ENCODE results near the gene TRIM6. TPM values are rescaled to one million over a fixed set of nuclear protein-coding genes. Genes with fewer than 3 reads are reported as not detected.

Gene TRIM6
- total RNA-seq, 1 experiment from 2014 or later = 17.9 TPM

- H2BK5ac ChIP-seq (ENCODE audit: insufficient read length, low read length) = no peak overlapping the region
- TF ChIP-seq CTCF (conservative IDR thresholded peaks at IDR 0.05) = no peak
- no peak overlapping the region for H3K18ac ChIP-seq (ENCODE audit: insufficient read length, low read depth, low read length)
- no peak overlapping the region for H3K4ac ChIP-seq (ENCODE audit: low read depth, low read length)
- no peak overlapping the region for H4K5ac ChIP-seq (ENCODE audit: insufficient read length, low read depth, low read length)
- no peak overlapping the region for H2BK20ac ChIP-seq (ENCODE audit: low read depth, low read length, poor library complexity, severe bottlenecking)
- Mint-ChIP-seq H3K27me3 (ENCODE audit: low read depth) (no peaks in the 10 kb centered on the region; the same call in 1 of the 2 replicates), H3K9me3 (no peaks in the 10 kb centered on the region), H3K36me3 (ENCODE audit: insufficient read depth in 1 of 3, low read depth in 3 of 3) (no peaks in the 10 kb centered on the region), H3K4me1 (peaks cover 0 to 8% of the 10 kb centered on the region in 2 experiments; a peak in 2 of 4 replicates), H3K4me3 (no peak overlapping the region), H3K27ac (no peak overlapping the region)
- H3K9ac ChIP-seq (ENCODE audit: extremely low read depth, insufficient read length, low read length) = no peak overlapping the region
- H4K20me1 ChIP-seq (ENCODE audit: control insufficient read depth, insufficient read depth, insufficient read length) = no peaks in the 10 kb centered on the region
- H3K27ac ChIP-seq (ENCODE audit: insufficient read length, low read depth, low read length) = no peak overlapping the region
- no peak overlapping the region for H2BK12ac ChIP-seq (ENCODE audit: insufficient read length, low read depth, low read length)
- H3K14ac ChIP-seq (ENCODE audit: insufficient read depth, low read length) = no peak overlapping the region
- DNase-seq = no peak
- H3K27me3 ChIP-seq (ENCODE audit: insufficient read depth, low read length) = no peaks in the 10 kb centered on the region
- no peak overlapping the region for H3K4me2 ChIP-seq (ENCODE audit: insufficient read depth, insufficient read length, low read length)
- H3K9me3 ChIP-seq (ENCODE audit: control insufficient read depth, low read depth, low read length) = no peaks in the 10 kb centered on the region
- H2AFZ ChIP-seq (ENCODE audit: low read length) = no peak overlapping the region
- WGBS (ENCODE audit: extremely low coverage, insufficient read length, low lambda C conversion rate) = no CpG with 5 or more reads among the region's 3 CpGs
- H2BK15ac ChIP-seq (ENCODE audit: low read depth, low read length) = no peak overlapping the region
- no peak overlapping the region for H4K91ac ChIP-seq (ENCODE audit: insufficient read length, low read depth, low read length)
- H3K79me1 ChIP-seq (ENCODE audit: insufficient read depth, low read depth, low read length, poor library complexity, severe bottlenecking) = no peaks in the 10 kb centered on the region
- H4K8ac ChIP-seq (replicated peaks; ENCODE audit: insufficient read length, low read depth, low read length) = no peak overlapping the region
- no peak overlapping the region for H2BK120ac ChIP-seq (ENCODE audit: low read depth, low read length, poor library complexity, severe bottlenecking)
- H3K4me1 ChIP-seq (ENCODE audit: insufficient read depth, low read length) = peaks cover 5% of the 10 kb centered on the region; the same call in 1 of the 2 replicates
- no peak overlapping the region for H3T11ph ChIP-seq (ENCODE audit: low read length)
- no peak overlapping the region for H2AK5ac ChIP-seq (ENCODE audit: insufficient read length, low read length)
- H3K56ac ChIP-seq (ENCODE audit: insufficient read length, low read depth, low read length) = no peak overlapping the region
- H3K23ac ChIP-seq (ENCODE audit: insufficient read length, low read depth, low read length) = no peak overlapping the region
- no peaks in the 10 kb centered on the region for H3K79me2 ChIP-seq (ENCODE audit: insufficient read depth, low read length)
- no peaks in the 10 kb centered on the region for H3K23me2 ChIP-seq (ENCODE audit: insufficient read length, low read depth, low read length, poor library complexity, severe bottlenecking)
These were observed 38.7 kb upstream of the TRIM6 start for GRCh38 chr11:5557751-5558150.

Data from H9 (cell line).